GM18907 (cell line): ENCODE measurements around the gene PKIG.
"Not testable (repeated sequence)": the region's sequence is repeated elsewhere in the genome, so short reads cannot be mapped to it uniquely, and the experiment has no call there.

Experiments
- ATAC-seq: cut with Tn5 transposase; IDR thresholded peaks from one replicate; pipeline ENCODE4 v1.9.1; 2021; ENCODE audit warnings: mild to moderate bottlenecking, moderate library complexity; ENCODE audit not compliant: unreplicated experiment

The PKIG gene

GRCh38 chr20:44582311-44583025, at the start of gene PKIG:
Gene PKIG (plus strand): TSS chr20:44582579. CDS start chr20:44614557, 31,978 bp downstream.
- ATAC-seq, result no peak

DNA sequence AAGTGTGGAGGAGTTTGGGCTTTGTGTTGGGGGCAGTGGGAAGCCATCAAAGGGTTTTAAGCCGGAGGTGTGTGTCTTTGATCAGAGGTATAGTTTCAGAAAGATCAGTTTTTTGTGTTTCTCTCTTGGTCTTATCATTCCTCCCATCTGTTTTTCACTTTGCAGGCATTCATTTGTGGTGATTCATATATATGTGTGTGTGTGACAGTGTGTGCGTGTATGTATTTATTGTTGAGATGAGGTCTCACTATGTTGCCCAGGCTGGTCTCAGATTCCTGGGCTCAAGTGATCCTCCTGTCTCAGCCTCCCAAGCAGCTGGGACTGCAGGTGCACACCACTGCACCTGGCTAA, 49.4 kb upstream of the PKIG start:
- ATAC-seq, result no peak

- no peak for ATAC-seq
These were observed 48.5 kb upstream of the PKIG start for GRCh38 chr20:44533928-44534327.

GRCh38 chr20:44536175-44536574, 46.2 kb upstream of the PKIG start:
- no peak for ATAC-seq

DNA sequence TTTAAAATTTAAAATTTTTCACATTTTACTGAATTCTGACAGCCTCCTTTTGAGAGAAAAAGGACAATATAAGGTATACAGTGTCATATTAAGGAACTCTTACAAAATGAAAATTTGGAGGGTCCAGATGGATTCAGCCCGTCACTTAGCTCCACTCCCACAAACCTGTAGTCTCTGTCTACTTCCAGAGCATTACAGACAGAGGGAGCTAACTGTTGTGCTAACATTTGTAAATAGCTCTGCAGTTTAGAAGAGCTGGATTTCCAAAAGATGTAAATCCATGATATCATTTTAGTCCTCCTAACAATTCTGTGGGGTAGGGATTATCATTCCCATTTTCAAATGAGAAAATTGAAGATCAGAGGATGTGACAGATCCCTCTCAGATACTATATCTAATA, 44.4 kb upstream of the PKIG start:
- ATAC-seq, result no peak

GRCh38 chr20:44540834-44541233, 41.5 kb upstream of the PKIG start:
- no peak for ATAC-seq

DNA sequence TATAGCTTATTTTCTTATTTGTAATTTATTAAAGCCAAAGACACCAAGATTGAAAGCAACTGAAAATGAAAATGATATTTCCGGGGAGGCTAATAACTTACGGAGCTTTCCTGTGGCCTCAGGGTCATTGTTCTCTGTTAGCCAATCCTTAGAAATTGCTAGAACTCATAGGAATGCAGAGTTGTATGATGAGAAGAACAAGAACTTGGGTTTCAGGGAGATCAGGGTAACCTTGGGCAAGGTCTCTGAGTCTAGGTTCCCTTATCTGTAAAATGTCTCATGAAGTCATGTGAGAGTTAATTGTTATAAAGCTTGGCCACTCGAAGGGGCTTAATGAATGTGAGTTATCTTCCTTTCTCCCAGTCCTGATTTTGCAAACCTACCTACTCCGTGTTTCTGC, 40.4 kb upstream of the PKIG start:
- ATAC-seq, result no peak

DNA sequence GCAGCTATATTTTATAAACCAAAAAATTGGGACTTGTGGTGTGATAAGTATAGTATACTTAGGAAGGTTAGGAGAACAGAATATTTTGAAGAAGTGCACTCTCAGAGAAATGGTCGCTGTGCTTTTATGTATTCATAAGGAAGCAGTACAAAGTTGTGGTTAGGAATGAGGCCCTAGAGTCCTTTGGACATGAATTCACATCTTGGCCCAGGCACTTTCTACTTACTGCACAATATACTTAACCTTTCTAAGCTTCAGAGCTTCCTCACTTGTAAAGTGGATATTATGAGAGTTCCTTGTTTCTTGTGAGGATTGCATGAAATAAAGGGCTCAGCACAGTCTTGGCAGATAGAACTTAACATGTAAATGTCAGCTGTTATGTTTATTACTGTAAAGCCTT, 39.5 kb upstream of the PKIG start:
- ATAC-seq, result no peak

- no peak for ATAC-seq
These were observed 39.0 kb upstream of the PKIG start for GRCh38 chr20:44543358-44543757.

DNA sequence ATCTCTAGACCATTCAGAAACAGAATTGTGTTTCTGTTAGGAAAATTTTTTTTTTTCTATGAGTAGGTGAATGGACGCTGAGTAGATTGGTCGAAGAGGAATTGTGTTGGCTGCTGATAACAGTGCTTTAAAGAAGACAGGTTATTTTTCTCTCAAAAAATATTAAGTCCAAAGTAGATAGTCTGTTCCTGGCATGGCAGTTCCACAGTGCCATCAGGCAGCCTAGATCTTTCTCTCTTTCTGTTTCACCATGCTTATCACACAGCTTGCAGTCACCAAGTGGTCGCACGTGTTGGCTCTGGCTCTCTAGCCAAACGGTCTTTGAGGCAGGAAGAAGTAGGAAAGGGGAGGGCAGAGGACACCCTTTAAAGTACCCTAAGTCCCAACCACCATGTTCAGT, 38.1 kb upstream of the PKIG start:
- no peak for ATAC-seq

GRCh38 chr20:44547419-44547818, 35.0 kb upstream of the PKIG start:
- ATAC-seq, result no peak

DNA sequence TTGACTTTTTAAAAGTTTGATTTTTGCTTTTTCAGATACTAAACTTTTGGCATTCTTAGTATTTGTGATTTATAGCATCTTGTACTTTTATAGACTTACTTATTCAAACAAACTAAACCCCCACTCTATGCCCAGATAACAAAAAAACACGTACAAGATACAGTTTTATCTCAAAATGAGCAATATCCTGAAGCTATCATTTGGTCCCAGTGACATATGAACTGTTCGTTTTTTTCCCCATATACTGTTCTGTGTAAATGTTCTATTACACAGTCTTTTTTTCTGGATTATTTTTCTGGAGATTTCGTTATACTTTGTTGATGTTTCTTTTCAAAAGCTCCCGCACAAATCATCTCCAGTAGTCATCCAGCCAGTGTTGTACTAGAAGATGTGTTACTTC, 33.3 kb upstream of the PKIG start:
- ATAC-seq, result no peak

- no peak for ATAC-seq
These were observed 30.3 kb upstream of the PKIG start for GRCh38 chr20:44552050-44552449.

DNA sequence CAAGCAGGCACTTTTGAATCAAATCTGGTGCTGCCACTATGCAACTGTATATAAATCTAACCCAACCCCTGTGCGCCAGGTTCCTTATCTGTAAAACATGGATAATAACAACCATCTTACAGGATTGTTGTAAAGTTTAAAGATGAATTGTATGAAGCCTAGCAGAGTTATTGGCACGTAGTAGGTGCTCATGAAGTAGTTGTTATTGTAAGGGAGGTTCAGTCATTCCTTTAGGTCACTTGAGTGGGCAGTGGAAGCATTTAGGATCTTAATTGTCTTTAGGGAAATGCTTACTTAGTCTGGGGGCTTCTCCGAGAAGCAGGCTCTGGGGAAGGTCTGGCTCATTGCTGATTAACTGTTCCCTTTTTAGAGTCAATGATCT, 29.8 kb upstream of the PKIG start:
- no peak for ATAC-seq

DNA sequence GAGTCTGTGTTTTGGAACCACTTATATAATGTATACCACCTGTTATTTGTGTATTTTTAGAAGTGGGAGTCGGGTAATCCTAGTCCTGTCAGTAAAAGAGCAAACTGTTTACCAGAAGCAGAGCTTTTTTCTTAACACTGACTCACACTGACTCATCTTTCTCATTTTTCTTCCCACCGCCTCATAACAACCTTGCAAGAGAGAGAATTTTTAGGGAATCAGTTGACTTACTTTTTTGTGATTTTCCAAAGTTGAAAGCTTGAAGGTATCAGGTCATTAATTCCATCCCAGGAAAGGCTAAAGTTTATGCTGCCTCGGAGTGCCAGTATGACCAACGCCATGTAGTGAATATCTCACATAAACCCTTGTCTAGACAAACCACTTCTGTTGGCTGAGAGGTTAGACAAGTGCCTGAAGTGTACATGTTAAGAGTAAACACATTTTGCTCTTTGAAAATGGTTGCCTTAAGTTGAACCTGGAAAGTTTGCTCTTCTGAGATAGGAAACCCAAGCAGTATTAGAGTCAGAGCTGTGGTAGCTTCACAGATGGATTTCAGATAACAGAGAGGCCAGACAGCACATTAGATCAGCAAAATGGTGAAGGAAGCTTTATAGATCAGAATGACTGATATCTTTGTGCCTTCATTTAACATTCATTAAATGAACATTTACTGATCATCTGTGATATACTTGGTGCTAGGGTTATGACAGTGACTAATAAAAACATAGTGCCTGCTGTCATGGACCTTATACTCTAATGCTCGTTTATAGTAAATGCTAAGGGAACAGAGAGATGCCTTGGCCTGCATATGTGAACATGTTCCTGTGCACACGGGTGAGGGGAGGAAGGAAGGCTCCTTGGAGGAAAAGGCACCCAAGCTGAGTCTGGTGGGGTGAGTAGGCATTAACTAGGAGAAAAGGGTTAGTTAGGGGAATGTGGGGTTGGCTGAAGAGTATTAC, 29.1 kb upstream of the PKIG start:
- no peak for ATAC-seq

- ATAC-seq, result no peak
These were observed 23.1 kb upstream of the PKIG start for GRCh38 chr20:44559302-44559701.

DNA sequence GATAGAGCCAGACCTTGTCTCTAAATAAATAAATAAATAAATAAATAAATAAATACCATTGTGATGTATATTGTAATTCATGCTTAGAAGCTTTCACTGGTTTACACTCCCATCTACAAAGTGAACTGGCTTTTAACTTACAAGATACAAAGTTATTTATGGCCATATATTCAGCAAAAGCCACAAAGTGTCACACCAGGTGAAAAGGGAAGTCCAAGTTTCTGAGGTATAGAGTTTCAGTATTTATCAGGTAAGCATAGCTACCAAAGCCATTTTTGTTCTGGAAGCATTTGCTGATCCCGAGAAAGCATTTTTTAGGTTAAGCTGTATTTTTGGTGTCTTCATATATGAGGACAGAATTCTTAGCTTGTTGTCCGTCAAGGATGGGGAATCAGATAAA, 22.1 kb upstream of the PKIG start:
- ATAC-seq, result no peak

GRCh38 chr20:44560818-44561217, 21.6 kb upstream of the PKIG start:
- ATAC-seq, result not testable (repeated sequence)

GRCh38 chr20:44561876-44562275, 20.5 kb upstream of the PKIG start:
- no peak for ATAC-seq

- ATAC-seq, result no peak
These were observed 16.4 kb upstream of the PKIG start for GRCh38 chr20:44566018-44566417.

GRCh38 chr20:44566811-44567210, 15.6 kb upstream of the PKIG start:
- no peak for ATAC-seq

DNA sequence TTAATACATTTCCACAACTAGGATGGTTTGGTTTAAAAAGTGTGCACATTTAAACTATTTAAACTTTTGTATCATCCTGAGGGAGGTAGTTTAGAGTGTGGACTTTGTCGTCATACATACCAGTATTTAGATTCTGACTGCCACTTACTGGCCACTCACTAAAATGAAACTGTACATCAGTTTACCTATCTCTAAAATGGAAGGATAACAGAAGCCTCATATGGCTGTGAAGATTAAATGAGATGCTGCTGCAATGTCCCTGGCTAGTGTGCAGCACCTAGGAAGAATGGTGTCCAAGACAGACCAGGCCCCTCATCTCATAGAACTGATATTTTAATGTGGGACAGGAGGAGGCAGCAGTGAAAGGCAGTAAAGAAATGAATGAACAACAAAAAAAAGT, 12.0 kb upstream of the PKIG start:
- ATAC-seq, result no peak
